ENCODE data around the gene NTHL1. TPM values are rescaled to one million over a fixed set of nuclear protein-coding genes. Genes with fewer than 3 reads are reported as not detected.

The NTHL1 gene
- total and polyA plus RNA-seq, 9 of the 15 experiments (the other 6 are each of a cell fraction or from before 2014, with no cell fraction given) = 1.1 to 58.8 (median 17.6) TPM

GRCh38 chr16:2046893-2047329, 723 bp downstream of the NTHL1 start:
- peak overlapping the region; percentile 14; the same call in 1 of the 3 replicates for H3K27ac ChIP-seq (ENCODE audit: extremely low read depth, low read depth, low read length)
- ATAC-seq (peak; percentile 41), FAIRE-seq (no peak), DNase-seq (ENCODE audit: extremely low read depth in 1 of 4, low spot score in 3 of 4) (no peak)
- POLR2A ChIA-PET = interaction anchor here (1.1 to 3.2 kb wide), 5 partner anchors 9 to 107 kb away, joined by 4 to 24 read pairs (median 6); partner anchors contain the start of genes RPS2 and TRAF7
- H3K79me2 ChIP-seq (ENCODE audit: control insufficient read depth, insufficient read depth, low read length) = peaks cover 20% of the 10 kb centered on the region
- no TSS peak for BruUV-seq (replicated peaks)
- 19% methylated on average over 7 of the region's 8 CpGs for WGBS (ENCODE audit: insufficient coverage, low coverage, missing lambda C conversion rate)
- CTCF ChIA-PET (ENCODE audit: low intra/inter-chr PET ratio) = no interaction called here
- no peaks in the 10 kb centered on the region for H3K9me3 ChIP-seq (replicated peaks; ENCODE audit: control insufficient read depth, insufficient read depth, low read depth, low read length)
- H3K9me1 ChIP-seq (ENCODE audit: control insufficient read depth, insufficient read depth, low read length) = no peaks in the 10 kb centered on the region
- peak overlapping the region; percentile 91 for H3K4me2 ChIP-seq (ENCODE audit: insufficient read depth, low read length)
- peaks cover 40% of the 10 kb centered on the region; the same call in 1 of the 3 replicates for H3K36me3 ChIP-seq (ENCODE audit: control insufficient read depth, insufficient read depth, low read length)
- peak overlapping the region; percentile 99 for H3K4me3 ChIP-seq
- H3K4me1 ChIP-seq (replicated peaks in 1 of 2; ENCODE audit: control insufficient read depth in 2 of 2, insufficient read depth in 2 of 2, low read length in 2 of 2) = peaks cover 11 to 60% of the 10 kb centered on the region in 2 experiments; a peak in 4 of 5 replicates
- peak overlapping the region; percentile 95 for H2AFZ ChIP-seq (ENCODE audit: low read depth, low read length)
- no peaks in the 10 kb centered on the region for H4K20me1 ChIP-seq (replicated peaks; ENCODE audit: control insufficient read depth, insufficient read depth, low read length)
- intact Hi-C loops (cut with micrococcal nuclease) (no loop called here), in situ Hi-C loops (cut with MboI) (no loop called here)
- no peaks in the 10 kb centered on the region for H3K27me3 ChIP-seq (ENCODE audit: control insufficient read depth in 2 of 2, insufficient read depth in 2 of 2, low read length in 2 of 2)
- H3K9ac ChIP-seq (ENCODE audit: insufficient read depth in 1 of 2, low read depth in 2 of 2, low read length in 2 of 2) = peak overlapping the region; percentile 53 to 89
- no peak for TF ChIP-seq PURB (CRISPR knock-in tag; IDR thresholded peaks at IDR 0.05; ENCODE audit: low read depth)
- no peak for TF ChIP-seq ZNF699 (CRISPR knock-in tag; IDR thresholded peaks at IDR 0.05; ENCODE audit: insufficient replicate concordance)
- no peak for TF ChIP-seq ATF6 (CRISPR knock-in tag; IDR thresholded peaks at IDR 0.05)
- TF ChIP-seq NCOA1 (IDR thresholded peaks at IDR 0.05; ENCODE audit: low read depth) = no peak
- TF ChIP-seq PRDM10 (IDR thresholded peaks at IDR 0.05; ENCODE audit: partially characterized antibody) = peak; percentile 76

Data from K562 (cell line).